A549 (cell line): Measurements from ENCODE around the gene MEOX1.

Source experiments
- CEBPB ChIP-seq, 2 experiments: fragments of >200 bp in 1 of 2; sonication (Bioruptor Twin) in 1 of 2; formaldehyde crosslinking in 1 of 2; IDR thresholded peaks; 2 replicates each; pipeline ENCODE4 v1.6.1; 2012 to 2016
- CHD2 ChIP-seq: fragments of 150-350 bp; IDR thresholded peaks from 2 replicates; pipeline ENCODE4 v1.6.1; 2014; ENCODE audit warnings: low read length; ENCODE audit not compliant: partially characterized antibody
- ESRRA ChIP-seq: fragments of 150-350 bp; IDR thresholded peaks from 2 replicates; pipeline ENCODE4 v1.6.1; 2014; ENCODE audit warnings: mild to moderate bottlenecking, low read length, borderline replicate concordance
- POLR2A ChIP-seq: IDR thresholded peaks from 2 replicates; pipeline ENCODE4 v1.6.1; 2012; ENCODE audit warnings: mild to moderate bottlenecking, low read length
- SMC3 ChIP-seq: fragments of >200 bp; sonication (Bioruptor Twin); formaldehyde crosslinking; IDR thresholded peaks from 3 replicates; pipeline ENCODE4 v1.6.1; 2018; ENCODE audit warnings: inconsistent platforms

DNA sequence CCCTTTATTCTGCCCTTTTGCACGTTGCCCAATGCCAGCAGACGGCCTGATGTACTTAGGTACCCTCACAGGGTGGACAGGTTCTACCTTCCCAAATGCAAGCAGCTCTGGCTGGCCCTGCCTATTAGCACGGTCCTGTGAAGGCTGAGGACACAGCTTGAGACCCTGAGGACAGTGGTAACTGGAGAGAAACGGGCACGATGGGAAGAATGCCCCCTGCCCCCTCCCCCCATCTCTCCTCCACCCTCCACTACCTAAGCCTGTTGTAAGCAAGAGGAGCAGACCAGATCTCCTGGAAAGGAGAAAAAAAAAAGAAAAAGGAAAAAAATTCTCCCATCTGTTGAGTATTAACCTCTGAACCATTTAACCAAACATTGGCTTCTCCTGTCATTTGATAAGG lies 34.1 kb downstream of the MEOX1 start:
- TF ChIP-seq ESRRA (no peak), CEBPB (IDR thresholded peaks at IDR 0.05) (no peak), SMC3 (no peak), POLR2A (no peak), CHD2 (no peak)
